ENCODE data around the gene PDGFRB.

PDGFRB gene

GRCh38 chr5:150152636-150153462 lies 2.8 kb downstream of the PDGFRB start:
- H3K4me1 Mint-ChIP-seq: peaks cover 62% of the 10 kb centered on the region
- H3K9me3 Mint-ChIP-seq: no peaks in the 10 kb centered on the region
- peak overlapping the region; percentile 90 to 97 (median 95) for H3K27ac Mint-ChIP-seq
- peaks cover 16% of the 10 kb centered on the region for H3K36me3 Mint-ChIP-seq (ENCODE audit: low read depth)
- no peak for TF ChIP-seq CTCF (IDR thresholded peaks at IDR 0.05; ENCODE audit: unreplicated experiment in 3 of 3)
- H3K4me3 Mint-ChIP-seq: peak overlapping the region; percentile 91 to 97 (median 95)
- peaks cover 4% of the 10 kb centered on the region for H3K27me3 Mint-ChIP-seq (ENCODE audit: low read depth)

- H3K4me1 Mint-ChIP-seq: peaks cover 67% of the 10 kb centered on the region
- H3K27ac Mint-ChIP-seq: peak overlapping the region; percentile 27 to 92 (median 81)
- no peak overlapping the region for H3K4me3 Mint-ChIP-seq
These were observed 6.0 kb downstream of the PDGFRB start for GRCh38 chr5:150149618-150150017.

GRCh38 chr5:150148117-150148927 lies 7.3 kb downstream of the PDGFRB start:
- TF ChIP-seq CTCF (IDR thresholded peaks at IDR 0.05; ENCODE audit: unreplicated experiment in 3 of 3): no peak

More at GRCh38 chr5:150149618-150150017, 6.0 kb downstream of the PDGFRB start:
- no peak for TF ChIP-seq CTCF (IDR thresholded peaks at IDR 0.05; ENCODE audit: unreplicated experiment in 3 of 3)
- peaks cover 4% of the 10 kb centered on the region for H3K27me3 Mint-ChIP-seq (ENCODE audit: low read depth)
- peaks cover 16% of the 10 kb centered on the region for H3K36me3 Mint-ChIP-seq (ENCODE audit: low read depth)
- H3K9me3 Mint-ChIP-seq: no peaks in the 10 kb centered on the region

GRCh38 chr5:150147670-150148069 lies 8.0 kb downstream of the PDGFRB start:
- H3K36me3 Mint-ChIP-seq (ENCODE audit: low read depth): peaks cover 20% of the 10 kb centered on the region
- no peaks in the 10 kb centered on the region for H3K9me3 Mint-ChIP-seq
- peak overlapping the region in 1 of 3 experiments; percentile 37 for H3K4me3 Mint-ChIP-seq
- peak overlapping the region; percentile 60 to 92 (median 81) for H3K27ac Mint-ChIP-seq
- no peak for TF ChIP-seq CTCF (IDR thresholded peaks at IDR 0.05; ENCODE audit: unreplicated experiment in 3 of 3)
- peaks cover 69% of the 10 kb centered on the region for H3K4me1 Mint-ChIP-seq
- peaks cover 4% of the 10 kb centered on the region for H3K27me3 Mint-ChIP-seq (ENCODE audit: low read depth)

More at GRCh38 chr5:150148117-150148927, 7.3 kb downstream of the PDGFRB start:
- peak overlapping the region; percentile 60 to 92 (median 81) for H3K27ac Mint-ChIP-seq
- peak overlapping the region; percentile 6 to 20 (median 14) for H3K4me3 Mint-ChIP-seq
- no peaks in the 10 kb centered on the region for H3K9me3 Mint-ChIP-seq
- peaks cover 4% of the 10 kb centered on the region for H3K27me3 Mint-ChIP-seq (ENCODE audit: low read depth)
- H3K36me3 Mint-ChIP-seq (ENCODE audit: low read depth): peaks cover 16% of the 10 kb centered on the region
- peaks cover 66% of the 10 kb centered on the region for H3K4me1 Mint-ChIP-seq

GRCh38 chr5:150146862-150147601 lies 8.6 kb downstream of the PDGFRB start:
- no peak for TF ChIP-seq CTCF (IDR thresholded peaks at IDR 0.05; ENCODE audit: unreplicated experiment in 3 of 3)
- Mint-ChIP-seq H3K27me3 (ENCODE audit: low read depth) (no peaks in the 10 kb centered on the region), H3K9me3 (no peaks in the 10 kb centered on the region), H3K4me1 (peaks cover 65% of the 10 kb centered on the region), H3K4me3 (peak overlapping the region in 1 of 3 experiments; percentile 26), H3K36me3 (ENCODE audit: low read depth) (peaks cover 16% of the 10 kb centered on the region), H3K27ac (peak overlapping the region; percentile 95 to 97 (median 97))
